ENCODE measurements around the gene SPHK2.

SPHK2 gene

DNA sequence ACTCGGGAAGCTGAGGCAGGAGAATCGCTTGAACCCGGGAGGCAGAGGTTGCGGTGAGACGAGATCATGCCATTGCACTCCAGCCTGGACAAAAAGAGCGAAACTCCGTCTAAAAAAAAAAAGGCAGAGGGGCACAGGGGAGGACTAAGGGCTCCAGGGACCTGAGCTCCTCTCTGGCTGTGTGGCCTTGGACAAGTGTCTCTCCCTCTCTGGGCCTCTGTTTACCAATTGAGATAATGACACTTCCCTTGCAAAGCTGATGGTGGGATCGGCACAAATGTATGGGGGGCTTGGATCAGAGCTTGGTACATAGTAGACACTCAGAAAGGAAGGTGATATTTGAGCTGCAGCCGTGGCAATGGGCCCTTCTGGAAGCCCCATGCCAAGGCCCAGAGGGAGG is 24.1 kb upstream of the SPHK2 start:
- in situ Hi-C loops (cut with HindIII; ENCODE audit: low pct_unique_long_range_greater_than_20kb, low sequenced_read_pairs), result no loop called here
- DNase-seq (ENCODE audit: low read depth in 1 of 2, low spot score in 1 of 2), result no peak
- TF ChIP-seq JUND (IDR thresholded peaks at IDR 0.05; ENCODE audit: low read depth), result no peak

GRCh38 chr19:48595833-48596232 is 23.5 kb upstream of the SPHK2 start:
- no peak for DNase-seq (ENCODE audit: low read depth in 1 of 2, low spot score in 1 of 2)
- in situ Hi-C loops (cut with HindIII; ENCODE audit: low pct_unique_long_range_greater_than_20kb, low sequenced_read_pairs), result no loop called here
- no peak for TF ChIP-seq JUND (IDR thresholded peaks at IDR 0.05; ENCODE audit: low read depth)

- in situ Hi-C loops (cut with HindIII; ENCODE audit: low pct_unique_long_range_greater_than_20kb, low sequenced_read_pairs), result no loop called here
These were observed 23.1 kb upstream of the SPHK2 start for GRCh38 chr19:48596237-48596636.

GRCh38 chr19:48596679-48597465 is 22.4 kb upstream of the SPHK2 start:
- no peak for TF ChIP-seq JUND (IDR thresholded peaks at IDR 0.05; ENCODE audit: low read depth)
- in situ Hi-C loops (cut with HindIII; ENCODE audit: low pct_unique_long_range_greater_than_20kb, low sequenced_read_pairs), result no loop called here
- no peak for DNase-seq (ENCODE audit: low read depth in 1 of 2, low spot score in 1 of 2)

More at GRCh38 chr19:48596237-48596636, 23.1 kb upstream of the SPHK2 start:
- no peak for TF ChIP-seq JUND (IDR thresholded peaks at IDR 0.05; ENCODE audit: low read depth)
- no peak for DNase-seq (ENCODE audit: low read depth in 1 of 2, low spot score in 1 of 2)

GRCh38 chr19:48598996-48599700 is 20.2 kb upstream of the SPHK2 start:
- no peak for TF ChIP-seq JUND (IDR thresholded peaks at IDR 0.05; ENCODE audit: low read depth)
- in situ Hi-C loops (cut with HindIII; ENCODE audit: low pct_unique_long_range_greater_than_20kb, low sequenced_read_pairs), result no loop called here

DNA sequence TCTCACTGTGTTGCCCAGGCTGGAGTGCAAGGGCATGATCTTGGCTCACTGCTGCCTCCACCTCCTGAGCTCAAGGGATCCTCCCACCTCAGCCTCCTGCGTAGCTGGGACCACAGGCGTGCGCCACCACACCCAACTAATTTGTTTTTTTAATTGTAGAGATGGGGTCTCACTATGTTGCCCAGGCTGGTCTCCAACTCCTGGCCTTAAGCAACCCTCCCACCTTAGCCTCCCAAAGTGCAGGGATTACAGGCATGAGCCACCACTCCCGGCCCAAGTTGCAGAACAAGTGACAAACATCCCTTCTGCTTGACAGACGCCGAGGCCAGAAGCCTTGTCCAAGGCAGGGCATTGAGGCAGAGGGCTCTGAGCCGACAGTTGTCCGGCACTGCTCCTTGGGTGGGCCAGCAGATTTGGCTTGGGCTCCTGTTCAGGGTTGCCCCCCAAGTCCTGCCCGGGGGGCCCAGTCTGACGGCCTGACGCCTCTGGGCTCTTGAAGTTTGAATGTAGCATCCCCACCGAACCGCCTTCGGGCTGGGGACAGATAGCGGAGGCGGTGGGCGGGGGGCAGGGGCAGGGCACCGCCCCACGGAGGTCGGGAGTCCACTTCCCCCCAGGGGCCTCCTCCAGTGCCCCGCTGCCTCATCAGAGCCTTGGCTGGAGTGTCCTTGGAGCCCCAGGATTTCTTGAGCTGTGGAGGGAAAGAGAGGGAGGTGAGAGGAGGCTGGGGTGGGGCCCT is 18.5 kb upstream of the SPHK2 start:
- no peak for DNase-seq (ENCODE audit: low read depth in 1 of 2, low spot score in 1 of 2)
- in situ Hi-C loops (cut with HindIII; ENCODE audit: low pct_unique_long_range_greater_than_20kb, low sequenced_read_pairs), result no loop called here
- no peak for TF ChIP-seq JUND (IDR thresholded peaks at IDR 0.05; ENCODE audit: low read depth)

More at GRCh38 chr19:48598996-48599700, 20.2 kb upstream of the SPHK2 start:
- no peak for DNase-seq (ENCODE audit: low read depth in 1 of 2, low spot score in 1 of 2)

DNA sequence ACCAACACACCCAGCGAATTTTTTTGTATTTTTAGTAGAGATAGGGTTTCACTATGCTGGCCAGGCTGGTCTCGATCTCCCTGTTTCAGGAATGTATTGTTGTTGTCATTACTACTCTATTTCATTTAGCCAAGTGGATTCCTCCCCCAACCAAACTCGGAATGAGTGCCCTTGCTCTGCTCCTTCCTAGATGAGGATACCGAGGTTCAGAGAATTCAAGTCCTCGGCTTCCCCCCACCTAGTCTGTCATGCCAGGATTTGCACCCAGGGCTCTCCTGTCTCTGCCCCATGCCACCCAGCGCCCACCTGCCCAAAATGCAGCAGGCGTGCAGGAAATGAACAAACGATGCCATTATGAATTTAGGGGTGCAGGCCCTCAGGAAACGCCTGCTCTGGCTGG is 16.3 kb upstream of the SPHK2 start:
- in situ Hi-C loops (cut with HindIII; ENCODE audit: low pct_unique_long_range_greater_than_20kb, low sequenced_read_pairs), result no loop called here
- no peak for DNase-seq (ENCODE audit: low read depth in 1 of 2, low spot score in 1 of 2)
- TF ChIP-seq JUND (IDR thresholded peaks at IDR 0.05; ENCODE audit: low read depth), result no peak

- in situ Hi-C loops (cut with HindIII; ENCODE audit: low pct_unique_long_range_greater_than_20kb, low sequenced_read_pairs), result no loop called here
- TF ChIP-seq JUND (IDR thresholded peaks at IDR 0.05; ENCODE audit: low read depth), result no peak
- DNase-seq (ENCODE audit: low read depth in 1 of 2, low spot score in 1 of 2), result no peak
These were observed 15.9 kb upstream of the SPHK2 start for GRCh38 chr19:48603449-48603848.

DNA sequence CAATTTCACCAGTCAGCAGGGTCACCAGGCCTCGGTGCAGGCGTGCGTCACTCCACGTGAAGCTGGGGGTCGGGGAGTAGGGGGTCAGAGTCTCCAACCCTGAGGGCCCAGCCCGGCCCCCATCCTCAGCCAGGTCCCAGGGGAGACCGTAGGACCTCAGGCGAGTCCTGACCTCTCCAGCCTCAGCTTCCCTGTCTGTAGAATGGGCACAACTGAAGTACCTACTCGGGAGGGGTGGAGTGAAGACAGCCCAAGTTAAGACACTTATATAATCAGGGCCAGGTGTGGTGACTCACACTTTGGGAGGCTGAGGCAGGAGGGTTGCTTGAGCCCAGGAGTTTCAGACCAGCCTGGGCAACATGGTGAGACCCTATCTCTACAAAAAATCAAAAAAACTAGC is 15.5 kb upstream of the SPHK2 start:
- no peak for TF ChIP-seq JUND (IDR thresholded peaks at IDR 0.05; ENCODE audit: low read depth)
- no peak for DNase-seq (ENCODE audit: low read depth in 1 of 2, low spot score in 1 of 2)
- in situ Hi-C loops (cut with HindIII; ENCODE audit: low pct_unique_long_range_greater_than_20kb, low sequenced_read_pairs), result no loop called here

DNA sequence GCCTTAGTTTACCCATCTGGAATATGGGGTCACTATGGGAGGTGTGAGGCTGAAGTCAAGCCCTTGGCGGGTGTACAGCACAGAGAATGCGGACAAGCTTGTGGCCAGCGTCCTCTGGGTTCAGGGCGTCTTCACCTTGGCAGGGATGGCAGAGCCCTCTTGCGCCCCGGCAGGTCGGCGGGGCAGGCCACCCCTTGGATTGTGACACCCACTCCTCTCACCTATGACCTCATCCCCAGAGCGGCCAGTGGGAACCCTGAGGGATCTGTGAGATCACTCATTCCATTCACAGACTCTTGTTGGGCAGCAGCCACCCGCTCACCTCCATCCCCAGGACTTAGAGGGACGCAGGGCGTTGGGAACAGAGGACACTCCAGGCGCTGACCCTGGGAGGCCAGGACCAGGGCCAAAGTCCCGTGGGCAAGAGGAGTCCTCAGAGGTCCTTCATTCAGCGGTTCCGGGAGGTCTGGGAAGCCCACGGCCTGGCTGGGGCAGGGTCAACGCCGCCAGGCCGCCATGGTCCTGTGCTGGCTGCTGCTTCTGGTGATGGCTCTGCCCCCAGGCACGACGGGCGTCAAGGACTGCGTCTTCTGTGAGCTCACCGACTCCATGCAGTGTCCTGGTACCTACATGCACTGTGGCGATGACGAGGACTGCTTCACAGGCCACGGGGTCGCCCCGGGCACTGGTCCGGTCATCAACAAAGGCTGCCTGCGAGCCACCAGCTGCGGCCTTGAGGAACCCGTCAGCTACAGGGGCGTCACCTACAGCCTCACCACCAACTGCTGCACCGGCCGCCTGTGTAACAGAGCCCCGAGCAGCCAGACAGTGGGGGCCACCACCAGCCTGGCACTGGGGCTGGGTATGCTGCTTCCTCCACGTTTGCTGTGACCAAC is 12.6 kb upstream of the SPHK2 start, which contains the start of gene SPACA4:
SPACA4 (plus strand) TSS at position 280 of the 896 bp plus-strand sequence; CDS start at position 517, 237 bp downstream.
- TF ChIP-seq JUND (IDR thresholded peaks at IDR 0.05; ENCODE audit: low read depth), result no peak
- in situ Hi-C loops (cut with HindIII; ENCODE audit: low pct_unique_long_range_greater_than_20kb, low sequenced_read_pairs), result no loop called here
- no peak for DNase-seq (ENCODE audit: low read depth in 1 of 2, low spot score in 1 of 2)

DNA sequence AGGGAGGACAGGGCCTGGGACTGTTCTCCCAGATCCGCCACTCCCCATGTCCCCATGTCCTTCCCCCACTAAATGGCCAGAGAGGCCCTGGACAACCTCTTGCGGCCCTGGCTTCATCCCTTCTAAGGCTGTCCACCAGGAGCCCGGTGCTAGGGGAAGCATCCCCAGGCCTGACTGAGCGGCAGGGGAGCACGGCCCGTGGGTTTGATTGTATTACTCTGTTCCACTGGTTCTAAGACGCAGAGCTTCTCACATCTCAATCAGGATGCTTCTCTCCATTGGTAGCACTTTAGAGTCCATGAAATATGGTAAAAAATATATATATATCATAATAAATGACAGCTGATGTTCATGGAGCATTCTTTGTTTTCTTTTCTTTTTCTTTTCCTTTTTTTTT is 11.9 kb upstream of the SPHK2 start:
- in situ Hi-C loops (cut with HindIII; ENCODE audit: low pct_unique_long_range_greater_than_20kb, low sequenced_read_pairs), result no loop called here
- TF ChIP-seq JUND (IDR thresholded peaks at IDR 0.05; ENCODE audit: low read depth), result no peak
- no peak for DNase-seq (ENCODE audit: low read depth in 1 of 2, low spot score in 1 of 2)

GRCh38 chr19:48608798-48609263 is 10.5 kb upstream of the SPHK2 start:
- DNase-seq (ENCODE audit: low read depth in 1 of 2, low spot score in 1 of 2), result peak; percentile 74 to 75
- in situ Hi-C loops (cut with HindIII; ENCODE audit: low pct_unique_long_range_greater_than_20kb, low sequenced_read_pairs), result no loop called here
- TF ChIP-seq JUND (IDR thresholded peaks at IDR 0.05; ENCODE audit: low read depth), result no peak

Measured in T47D (cell line).